Endometrium (tissue), 2 donors: ENCODE results near the gene DNAH17.

Experiments used
- FAIRE-seq: peaks from 2 replicates; lab custom pipeline; 2012; peaks lifted over from hg19 to GRCh38; lab: Jason Lieb, UNC
- donor health status: control.
- donor health status: control.

DNAH17 gene

GRCh38 chr17:78390241-78391050 lies 186.8 kb downstream of the DNAH17 start:
- FAIRE-seq = peak; percentile 69

- FAIRE-seq = no peak
Measured at GRCh38 chr17:78387977-78388941, 188.9 kb downstream of the DNAH17 start.

GRCh38 chr17:78384479-78385175 lies 192.6 kb downstream of the DNAH17 start:
- FAIRE-seq = no peak

GRCh38 chr17:78383725-78384471 lies 193.3 kb downstream of the DNAH17 start:
- FAIRE-seq = no peak

GRCh38 chr17:78381601-78382232 lies 195.5 kb downstream of the DNAH17 start:
- FAIRE-seq = no peak

GRCh38 chr17:78380370-78380769 lies 196.8 kb downstream of the DNAH17 start:
- no peak for FAIRE-seq

- FAIRE-seq = no peak
Measured at GRCh38 chr17:78379131-78379491, 198.1 kb downstream of the DNAH17 start.

- FAIRE-seq = no peak
Measured at GRCh38 chr17:78378225-78379130, 198.7 kb downstream of the DNAH17 start, which contains the start of gene PGS1. PGS1 (plus strand) TSS chr17:78378649; CDS start chr17:78378666, 17 bp downstream.

GRCh38 chr17:78377858-78378224 lies 199.4 kb downstream of the DNAH17 start:
- FAIRE-seq = no peak

GRCh38 chr17:78376161-78376560 lies 201.0 kb downstream of the DNAH17 start:
- FAIRE-seq = no peak

GRCh38 chr17:78375401-78376151 lies 201.6 kb downstream of the DNAH17 start:
- no peak for FAIRE-seq

- no peak for FAIRE-seq
Measured at GRCh38 chr17:78374631-78375274, 202.4 kb downstream of the DNAH17 start.

GRCh38 chr17:78374189-78374588 lies 203.0 kb downstream of the DNAH17 start:
- no peak for FAIRE-seq
